Neural progenitor cell (in vitro differentiated cells): ENCODE data around the gene KIF12. TPM values are rescaled to one million over a fixed set of nuclear protein-coding genes. Genes with fewer than 3 reads are reported as not detected.

ENCODE experiments used
- DNase-seq: peaks from one replicate; pipeline ENCODE4 v3.0.0-alpha.2; 2016; ENCODE audit warnings: low spot score
- H2AFZ ChIP-seq: fragments of 200-600 bp; sonication (generic); replicated peaks from 2 replicates; pipeline ENCODE4 v1.6.1; 2016; ENCODE audit warnings: antibody characterized with exemption
- H3F3A ChIP-seq: fragments of 200-600 bp; sonication (generic); 2 replicates; pipeline ENCODE4 v1.6.1; 2016; ENCODE audit warnings: antibody characterized with exemption, low read depth
- H3K27ac ChIP-seq: fragments of 200-600 bp; sonication (generic); 2 replicates; pipeline ENCODE4 v1.5.1; 2016; ENCODE audit warnings: mild to moderate bottlenecking
- H3K27me3 ChIP-seq: fragments of 200-600 bp; sonication (generic); 2 replicates; pipeline ENCODE4 v1.6.1; 2016; ENCODE audit warnings: mild to moderate bottlenecking, moderate library complexity
- H3K36me3 ChIP-seq: fragments of 200-600 bp; sonication (generic); 2 replicates; pipeline ENCODE4 v1.5.1; 2016
- H3K4me1 ChIP-seq: fragments of 200-600 bp; sonication (generic); 2 replicates; pipeline ENCODE4 v1.6.1; 2016; ENCODE audit warnings: mixed run types
- H3K4me2 ChIP-seq: fragments of 200-600 bp; sonication (generic); 2 replicates; pipeline ENCODE4 v1.6.1; 2016
- H3K4me3 ChIP-seq: fragments of 200-600 bp; sonication (generic); 2 replicates; pipeline ENCODE4 v1.5.1; 2016
- H3K79me2 ChIP-seq: fragments of 200-600 bp; sonication (generic); 2 replicates; pipeline ENCODE4 v1.6.1; 2016; ENCODE audit warnings: low read depth
- H3K9ac ChIP-seq: fragments of 200-600 bp; sonication (generic); 2 replicates; pipeline ENCODE4 v1.6.1; 2016
- H3K9me3 ChIP-seq: fragments of 200-600 bp; sonication (generic); 2 replicates; pipeline ENCODE4 v1.5.1; 2016; ENCODE audit warnings: low read depth
- H4K20me1 ChIP-seq: fragments of 200-600 bp; sonication (generic); 2 replicates; pipeline ENCODE4 v1.6.1; 2016; ENCODE audit warnings: low read depth
- H3K27ac Mint-ChIP-seq: 3 replicates; pipeline ENCODE4 v1.8.0; 2021; ENCODE audit warnings: mixed read lengths
- H3K27me3 Mint-ChIP-seq: 2 replicates; pipeline ENCODE4 v1.8.0; 2022; ENCODE audit warnings: low read depth, mild to moderate bottlenecking, inconsistent platforms, moderate library complexity, mixed read lengths; ENCODE audit not compliant: insufficient read depth
- H3K36me3 Mint-ChIP-seq: 3 replicates; pipeline ENCODE4 v1.8.0; 2021; ENCODE audit warnings: mixed read lengths
- H3K4me1 Mint-ChIP-seq: 3 replicates; pipeline ENCODE4 v1.8.0; 2021; ENCODE audit warnings: mixed read lengths
- H3K4me3 Mint-ChIP-seq: 3 replicates; pipeline ENCODE4 v1.8.0; 2021; ENCODE audit warnings: mild to moderate bottlenecking, moderate library complexity, mixed read lengths
- H3K9me3 Mint-ChIP-seq: 3 replicates; pipeline ENCODE4 v1.8.0; 2020; ENCODE audit warnings: mixed read lengths
- EZH2 ChIP-seq: fragments of 200-600 bp; sonication (generic); IDR thresholded peaks from 2 replicates; pipeline ENCODE4 v1.6.1; 2017; ENCODE audit warnings: antibody characterized with exemption, mild to moderate bottlenecking, moderate library complexity
- EZH2phosphoT487 ChIP-seq: fragments of 200-600 bp; sonication (generic); IDR thresholded peaks from 2 replicates; pipeline ENCODE4 v1.6.1; 2017; ENCODE audit warnings: antibody characterized with exemption
- total RNA-seq: library from RNA; depleted of rRNA; stranded (reverse); fragments of >200 nt; gene quantifications from 2 replicates; pipeline ENCODE4 v1.2.3, GENCODE V29; 2015; ENCODE audit warnings: low replicate concordance
- TF ChIP-seq, protein P1 (sequence below): fragments of 200-600 bp; sonication (generic); IDR thresholded peaks from 2 replicates; pipeline ENCODE4 v1.5.1; 2017; ENCODE audit warnings: antibody characterized with exemption, mild to moderate bottlenecking

Gene KIF12
- total RNA-seq, 1 donor from 2014 or later = 0.56 TPM

DNA sequence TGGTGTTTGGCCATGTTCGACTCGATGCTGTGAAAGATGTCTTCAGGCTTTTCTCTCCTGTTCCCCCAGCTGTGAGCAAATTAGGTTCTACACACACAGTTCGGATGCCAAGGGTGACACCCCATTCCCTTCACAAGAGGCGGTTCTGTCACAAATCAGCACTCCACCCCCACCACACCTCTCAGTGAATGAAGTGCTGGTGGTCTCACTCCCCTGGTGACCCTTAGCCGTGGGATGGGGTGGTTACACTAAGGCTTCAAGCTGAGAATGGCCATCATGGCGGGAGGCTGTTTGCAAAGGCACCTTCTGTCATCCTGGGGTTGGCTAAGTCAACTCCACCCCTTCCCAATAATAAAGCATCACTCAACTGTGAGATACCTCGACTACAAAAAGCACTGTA, 47.4 kb downstream of the KIF12 start:
- Histone ChIP-seq H3K4me3 (no peak overlapping the region), H3K27me3 (no peaks in the 10 kb centered on the region), H3K36me3 (no peaks in the 10 kb centered on the region), H3K79me2 (no peaks in the 10 kb centered on the region), H3K27ac (no peak overlapping the region), H4K20me1 (peaks cover 3% of the 10 kb centered on the region), H3F3A (no peaks in the 10 kb centered on the region), H3K4me1 (no peaks in the 10 kb centered on the region), H2AFZ (no peak overlapping the region), H3K4me2 (no peak overlapping the region), H3K9me3 (no peaks in the 10 kb centered on the region), H3K9ac (no peak overlapping the region)
- Mint-ChIP-seq H3K9me3 (no peaks in the 10 kb centered on the region), H3K27ac (no peak overlapping the region), H3K36me3 (peaks cover 56% of the 10 kb centered on the region), H3K4me3 (no peak overlapping the region), H3K4me1 (peaks cover 5% of the 10 kb centered on the region), H3K27me3 (peaks cover 3% of the 10 kb centered on the region)
- TF ChIP-seq, protein P1, sequence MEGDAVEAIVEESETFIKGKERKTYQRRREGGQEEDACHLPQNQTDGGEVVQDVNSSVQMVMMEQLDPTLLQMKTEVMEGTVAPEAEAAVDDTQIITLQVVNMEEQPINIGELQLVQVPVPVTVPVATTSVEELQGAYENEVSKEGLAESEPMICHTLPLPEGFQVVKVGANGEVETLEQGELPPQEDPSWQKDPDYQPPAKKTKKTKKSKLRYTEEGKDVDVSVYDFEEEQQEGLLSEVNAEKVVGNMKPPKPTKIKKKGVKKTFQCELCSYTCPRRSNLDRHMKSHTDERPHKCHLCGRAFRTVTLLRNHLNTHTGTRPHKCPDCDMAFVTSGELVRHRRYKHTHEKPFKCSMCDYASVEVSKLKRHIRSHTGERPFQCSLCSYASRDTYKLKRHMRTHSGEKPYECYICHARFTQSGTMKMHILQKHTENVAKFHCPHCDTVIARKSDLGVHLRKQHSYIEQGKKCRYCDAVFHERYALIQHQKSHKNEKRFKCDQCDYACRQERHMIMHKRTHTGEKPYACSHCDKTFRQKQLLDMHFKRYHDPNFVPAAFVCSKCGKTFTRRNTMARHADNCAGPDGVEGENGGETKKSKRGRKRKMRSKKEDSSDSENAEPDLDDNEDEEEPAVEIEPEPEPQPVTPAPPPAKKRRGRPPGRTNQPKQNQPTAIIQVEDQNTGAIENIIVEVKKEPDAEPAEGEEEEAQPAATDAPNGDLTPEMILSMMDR = no peak
- TF ChIP-seq EZH2phosphoT487 = no peak
- no peak for TF ChIP-seq EZH2
- no peak for DNase-seq

- Histone ChIP-seq H3K4me1 (no peaks in the 10 kb centered on the region), H3K9me3 (no peaks in the 10 kb centered on the region), H4K20me1 (peaks cover 3% of the 10 kb centered on the region), H3K9ac (no peak overlapping the region), H2AFZ (no peak overlapping the region), H3K4me2 (no peak overlapping the region), H3K36me3 (no peaks in the 10 kb centered on the region), H3K79me2 (no peaks in the 10 kb centered on the region), H3F3A (no peaks in the 10 kb centered on the region), H3K4me3 (no peak overlapping the region), H3K27ac (no peak overlapping the region), H3K27me3 (no peaks in the 10 kb centered on the region)
- H3K27me3 Mint-ChIP-seq = no peaks in the 10 kb centered on the region
- H3K4me3 Mint-ChIP-seq = no peak overlapping the region
- TF ChIP-seq EZH2 (no peak), EZH2phosphoT487 (no peak)
- TF ChIP-seq, protein P1 = no peak
- H3K27ac Mint-ChIP-seq = no peak overlapping the region
- H3K9me3 Mint-ChIP-seq = no peaks in the 10 kb centered on the region
- H3K36me3 Mint-ChIP-seq = peaks cover 58% of the 10 kb centered on the region
- H3K4me1 Mint-ChIP-seq = peaks cover 8% of the 10 kb centered on the region
- no peak for DNase-seq
These were observed 47.8 kb downstream of the KIF12 start for GRCh38 chr9:114051281-114051680.

- Histone ChIP-seq H3K27ac (no peak overlapping the region), H3K79me2 (no peaks in the 10 kb centered on the region), H3K27me3 (no peaks in the 10 kb centered on the region), H4K20me1 (peaks cover 3% of the 10 kb centered on the region), H3K4me1 (no peaks in the 10 kb centered on the region), H3K9ac (no peak overlapping the region), H2AFZ (no peak overlapping the region), H3K4me3 (no peak overlapping the region), H3K9me3 (no peaks in the 10 kb centered on the region), H3F3A (no peaks in the 10 kb centered on the region), H3K36me3 (no peaks in the 10 kb centered on the region), H3K4me2 (no peak overlapping the region)
- Mint-ChIP-seq H3K4me3 (no peak overlapping the region), H3K4me1 (peaks cover 8% of the 10 kb centered on the region), H3K9me3 (peaks cover 2% of the 10 kb centered on the region), H3K27me3 (no peaks in the 10 kb centered on the region), H3K36me3 (peaks cover 57% of the 10 kb centered on the region), H3K27ac (no peak overlapping the region)
- DNase-seq = no peak
- TF ChIP-seq, protein P1 = no peak
These were observed 48.4 kb downstream of the KIF12 start for GRCh38 chr9:114050646-114051045.

GRCh38 chr9:114050226-114050568, 48.9 kb downstream of the KIF12 start:
- no peak overlapping the region for H2AFZ ChIP-seq
- no peaks in the 10 kb centered on the region for H3K36me3 ChIP-seq
- H3K27me3 ChIP-seq = no peaks in the 10 kb centered on the region
- DNase-seq = no peak
- Mint-ChIP-seq H3K9me3 (peaks cover 2% of the 10 kb centered on the region), H3K4me1 (peaks cover 8% of the 10 kb centered on the region), H3K36me3 (peaks cover 57% of the 10 kb centered on the region), H3K27me3 (no peaks in the 10 kb centered on the region), H3K4me3 (no peak overlapping the region), H3K27ac (no peak overlapping the region)
- no peak overlapping the region for H3K9ac ChIP-seq
- H3K4me2 ChIP-seq = no peak overlapping the region
- no peak overlapping the region for H3K4me3 ChIP-seq
- H3K79me2 ChIP-seq = no peaks in the 10 kb centered on the region
- H3K4me1 ChIP-seq = no peaks in the 10 kb centered on the region
- H3K9me3 ChIP-seq = no peaks in the 10 kb centered on the region
- TF ChIP-seq, protein P1 = no peak
- TF ChIP-seq EZH2phosphoT487 = no peak
- no peak for TF ChIP-seq EZH2
- H3F3A ChIP-seq = no peaks in the 10 kb centered on the region
- H4K20me1 ChIP-seq = peaks cover 3% of the 10 kb centered on the region
- H3K27ac ChIP-seq = no peak overlapping the region
